Upper lobe of left lung (tissue), 4 donors: ENCODE results near the gene TRIM44.

ENCODE experiments used
- CTCF ChIP-seq, 6 experiments: fragments of 450-650 bp in 4 of 6; fragments of 200-600 bp in 2 of 6; sonication (generic) in 2 of 6; IDR thresholded peaks; one replicate each; pipeline ENCODE4 v1.5.1; 2016 to 2019; ENCODE audit warnings: antibody characterized with exemption in 6 of 6
- EP300 ChIP-seq, 4 donors: sonication (generic); formaldehyde crosslinking; IDR thresholded peaks; one replicate each; pipeline ENCODE4 v1.5.1; 2017; ENCODE audit warnings: antibody characterized with exemption in 4 of 4, control low read depth in 2 of 4
- POLR2A ChIP-seq, 4 donors: fragments of 450-650 bp; IDR thresholded peaks; one replicate each; pipeline ENCODE4 v1.5.1; 2016 to 2017; ENCODE audit warnings: antibody characterized with exemption in 4 of 4, mild to moderate bottlenecking in 2 of 4
- POLR2AphosphoS5 ChIP-seq, 2 donors: sonication (generic); formaldehyde crosslinking; IDR thresholded peaks; one replicate each; pipeline ENCODE4 v1.5.1; 2017; ENCODE audit warnings: antibody characterized with exemption in 2 of 2

GRCh38 chr11:35672608-35673007 lies 10.0 kb downstream of the TRIM44 start:
- TF ChIP-seq CTCF (IDR thresholded peaks at IDR 0.05) = no peak
- TF ChIP-seq POLR2A (IDR thresholded peaks at IDR 0.05) = no peak
- no peak for TF ChIP-seq EP300 (IDR thresholded peaks at IDR 0.05)
- no peak for TF ChIP-seq POLR2AphosphoS5 (IDR thresholded peaks at IDR 0.05)
